HEK293 (cell line): ENCODE measurements around the gene SHOC2.

Source experiments
- CTCF ChIA-PET: fragments of 350-600 bp; formaldehyde crosslinking; extraction: SDS; loops from one replicate; lab custom pipeline; 2021; ENCODE audit warnings: antibody characterized with exemption; lab: Yijun Ruan, JAX
- POLR2A ChIA-PET: fragments of 300-600 bp; formaldehyde crosslinking; extraction: SDS; loops from one replicate; lab custom pipeline; 2020; ENCODE audit warnings: antibody characterized with exemption, inconsistent platforms; lab: Yijun Ruan, JAX
- H3K27ac ChIP-seq: fragments of 200-500 bp; sonication (Bioruptor generic); 2 replicates; pipeline ENCODE4 v1.5.1; 2014; ENCODE audit warnings: low read depth, low read length, control low read depth, inconsistent platforms; ENCODE audit errors: extremely low read depth
- H3K36me3 ChIP-seq, 2 experiments: fragments of 200-500 bp in 1 of 2; sonication (Bioruptor generic) in 1 of 2; 1 replicate in 1 of 2; 2 replicates in 1 of 2; pipeline ENCODE4 v1.5.1; 2014 to 2017; ENCODE audit warnings: inconsistent platforms in 2 of 2, low read length in 2 of 2; ENCODE audit not compliant: control insufficient read depth in 2 of 2, insufficient read depth in 1 of 2
- H3K4me1 ChIP-seq: fragments of 200-500 bp; sonication (Bioruptor generic); 2 replicates; pipeline ENCODE4 v1.5.1; 2014; ENCODE audit warnings: mild to moderate bottlenecking, low read length, inconsistent platforms; ENCODE audit not compliant: control insufficient read depth, insufficient read depth
- H3K4me3 ChIP-seq: 2 replicates; pipeline ENCODE4 v1.5.1; 2011; ENCODE audit warnings: low read depth, mild to moderate bottlenecking, control low read depth, low read length, moderate library complexity
- H3K9me3 ChIP-seq: fragments of 200-500 bp; sonication (Bioruptor generic); 2 replicates; pipeline ENCODE4 v1.5.1; 2014; ENCODE audit warnings: low read depth, low read length, inconsistent platforms; ENCODE audit not compliant: control insufficient read depth, insufficient read depth
- ATF2 ChIP-seq: fragments of 450-650 bp; formaldehyde crosslinking; IDR thresholded peaks from 2 replicates; pipeline ENCODE4 v1.5.1; 2016; ENCODE audit warnings: missing biosample characterization, missing genetic modification characterization, low read depth
- HOXC10 ChIP-seq: sonication (generic); formaldehyde crosslinking; IDR thresholded peaks from 2 replicates; pipeline ENCODE4 v1.8.1; 2023; ENCODE audit warnings: mild to moderate bottlenecking, missing genetic modification reagents
- INSM2 ChIP-seq: fragments of 450-650 bp; formaldehyde crosslinking; IDR thresholded peaks from 2 replicates; pipeline ENCODE4 v1.5.1; 2016; ENCODE audit warnings: missing biosample characterization, missing genetic modification characterization
- PRDM6 ChIP-seq: fragments of 450-650 bp; formaldehyde crosslinking; IDR thresholded peaks from 2 replicates; pipeline ENCODE4 v1.5.1; 2017; ENCODE audit warnings: missing biosample characterization, missing genetic modification characterization
- ZNF174 ChIP-seq: fragments of 450-650 bp; formaldehyde crosslinking; IDR thresholded peaks from 2 replicates; pipeline ENCODE4 v1.5.0; 2017; ENCODE audit warnings: missing biosample characterization, mild to moderate bottlenecking, missing genetic modification characterization
- ZNF354C ChIP-seq: fragments of 450-650 bp; formaldehyde crosslinking; IDR thresholded peaks from 2 replicates; pipeline ENCODE4 v1.5.1; 2016; ENCODE audit warnings: missing biosample characterization, missing genetic modification characterization, low read depth, borderline replicate concordance
- ZNF423 ChIP-seq: fragments of 450-650 bp; formaldehyde crosslinking; IDR thresholded peaks from 2 replicates; pipeline ENCODE4 v1.5.1; 2016; ENCODE audit warnings: missing biosample characterization, missing genetic modification characterization
- ZNF48 ChIP-seq: fragments of 450-650 bp; formaldehyde crosslinking; IDR thresholded peaks from 2 replicates; pipeline ENCODE4 v1.5.1; 2016; ENCODE audit warnings: missing biosample characterization, missing genetic modification characterization
- ZNF560 ChIP-seq: fragments of 450-650 bp; formaldehyde crosslinking; IDR thresholded peaks from 2 replicates; pipeline ENCODE4 v1.5.1; 2017; ENCODE audit warnings: missing biosample characterization, missing genetic modification characterization, borderline replicate concordance
- ZNF664 ChIP-seq: fragments of 450-650 bp; formaldehyde crosslinking; IDR thresholded peaks from 2 replicates; pipeline ENCODE4 v1.5.1; 2016; ENCODE audit warnings: missing biosample characterization, missing genetic modification characterization
- ZNF677 ChIP-seq: fragments of 450-650 bp; IDR thresholded peaks from 2 replicates; pipeline ENCODE4 v1.5.0; 2018; ENCODE audit warnings: missing biosample characterization, mild to moderate bottlenecking, missing genetic modification characterization, moderate library complexity
- TF ChIP-seq, protein P1 (sequence below): fragments of 450-650 bp; formaldehyde crosslinking; IDR thresholded peaks from 2 replicates; pipeline ENCODE4 v1.5.1; 2016; ENCODE audit warnings: missing biosample characterization, missing genetic modification characterization, borderline replicate concordance

The SHOC2 gene

GRCh38 chr10:110885932-110886674 lies 33.3 kb upstream of the SHOC2 start:
- ChIA-PET CTCF (interaction anchor here (0.8 to 1.9 kb wide), 3 partner anchors 11 to 524 kb away, joined by 4 to 6 read pairs (median 6); no protein-coding TSS in a partner anchor), POLR2A (no interaction called here)
- TF ChIP-seq PRDM6 (peak; percentile 25; the same call in 1 of the 2 replicates), HOXC10 (CRISPR knock-in tag) (no peak), ZNF664 (0 out of 2 replicates have a peak, but pooled peaks have one; percentile 23)
- no peaks in the 10 kb centered on the region for H3K4me1 ChIP-seq
- H3K27ac ChIP-seq = no peak overlapping the region
- no peaks in the 10 kb centered on the region for H3K9me3 ChIP-seq
- H3K36me3 ChIP-seq = peaks cover 68 to 75% of the 10 kb centered on the region in 2 experiments
- H3K4me3 ChIP-seq = no peak overlapping the region

- H3K36me3 ChIP-seq = peaks cover 65 to 85% of the 10 kb centered on the region in 2 experiments
- H3K4me3 ChIP-seq = no peak overlapping the region
- TF ChIP-seq ATF2 (tag by site-specific recombination) = no peak
- TF ChIP-seq, protein P1, sequence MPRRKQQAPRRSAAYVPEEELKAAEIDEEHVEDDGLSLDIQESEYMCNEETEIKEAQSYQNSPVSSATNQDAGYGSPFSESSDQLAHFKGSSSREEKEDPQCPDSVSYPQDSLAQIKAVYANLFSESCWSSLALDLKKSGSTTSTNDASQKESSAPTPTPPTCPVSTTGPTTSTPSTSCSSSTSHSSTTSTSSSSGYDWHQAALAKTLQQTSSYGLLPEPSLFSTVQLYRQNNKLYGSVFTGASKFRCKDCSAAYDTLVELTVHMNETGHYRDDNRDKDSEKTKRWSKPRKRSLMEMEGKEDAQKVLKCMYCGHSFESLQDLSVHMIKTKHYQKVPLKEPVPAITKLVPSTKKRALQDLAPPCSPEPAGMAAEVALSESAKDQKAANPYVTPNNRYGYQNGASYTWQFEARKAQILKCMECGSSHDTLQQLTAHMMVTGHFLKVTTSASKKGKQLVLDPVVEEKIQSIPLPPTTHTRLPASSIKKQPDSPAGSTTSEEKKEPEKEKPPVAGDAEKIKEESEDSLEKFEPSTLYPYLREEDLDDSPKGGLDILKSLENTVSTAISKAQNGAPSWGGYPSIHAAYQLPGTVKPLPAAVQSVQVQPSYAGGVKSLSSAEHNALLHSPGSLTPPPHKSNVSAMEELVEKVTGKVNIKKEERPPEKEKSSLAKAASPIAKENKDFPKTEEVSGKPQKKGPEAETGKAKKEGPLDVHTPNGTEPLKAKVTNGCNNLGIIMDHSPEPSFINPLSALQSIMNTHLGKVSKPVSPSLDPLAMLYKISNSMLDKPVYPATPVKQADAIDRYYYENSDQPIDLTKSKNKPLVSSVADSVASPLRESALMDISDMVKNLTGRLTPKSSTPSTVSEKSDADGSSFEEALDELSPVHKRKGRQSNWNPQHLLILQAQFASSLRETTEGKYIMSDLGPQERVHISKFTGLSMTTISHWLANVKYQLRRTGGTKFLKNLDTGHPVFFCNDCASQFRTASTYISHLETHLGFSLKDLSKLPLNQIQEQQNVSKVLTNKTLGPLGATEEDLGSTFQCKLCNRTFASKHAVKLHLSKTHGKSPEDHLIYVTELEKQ (tag by site-specific recombination) = no peak
- no peak for TF ChIP-seq ZNF174
- no peak for TF ChIP-seq ZNF423 (tag by site-specific recombination)
- no peak for TF ChIP-seq INSM2 (tag by site-specific recombination)
- no peak for TF ChIP-seq ZNF560 (tag by site-specific recombination)
- no peak for TF ChIP-seq ZNF48 (tag by site-specific recombination)
- no peak for TF ChIP-seq ZNF354C
- TF ChIP-seq ZNF677 (tag by site-specific recombination) = no peak
- no peak overlapping the region for H3K27ac ChIP-seq
- no peaks in the 10 kb centered on the region for H3K4me1 ChIP-seq
- no peaks in the 10 kb centered on the region for H3K9me3 ChIP-seq
- ChIA-PET CTCF (interaction anchor here (0.6 to 1.9 kb wide), 2 partner anchors 10 to 1249 kb away, joined by 3 to 6 read pairs; no protein-coding TSS in a partner anchor), POLR2A (interaction anchor here (1.1 kb wide), 1 partner anchor 16 kb away, joined by 10 read pairs; the partner anchor contains the start of gene PDCD4)
Measured at GRCh38 chr10:110887560-110887959, 31.8 kb upstream of the SHOC2 start.
